ENCODE results near the gene KIAA0825. TPM values are rescaled to one million over a fixed set of nuclear protein-coding genes. Genes with fewer than 3 reads are reported as not detected.

KIAA0825 gene
- total RNA-seq, 1 donor from 2014 or later: 5.0 TPM

DNA sequence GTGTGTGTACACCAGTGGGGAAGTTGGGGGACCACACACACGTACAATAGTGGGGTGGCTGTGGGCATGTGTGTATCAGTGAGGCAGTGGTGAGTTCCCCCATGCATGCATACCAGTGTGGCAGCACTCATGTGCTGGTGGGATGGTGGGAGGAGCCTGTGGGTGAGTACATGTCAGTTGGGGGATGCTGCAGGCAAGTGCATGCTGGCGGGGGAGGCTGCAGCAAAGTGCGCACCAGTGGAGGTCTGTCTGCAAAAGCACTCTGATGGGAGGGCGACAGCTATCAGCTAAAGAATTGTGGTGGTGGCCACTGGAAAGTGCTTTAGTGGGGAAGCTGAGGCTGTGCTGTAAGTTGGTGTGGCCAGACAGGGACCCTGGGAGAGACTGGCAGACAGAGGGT is 418.8 kb downstream of the KIAA0825 start:
- no peak overlapping the region for H3K4me3 Mint-ChIP-seq (ENCODE audit: unreplicated experiment)
- H3K36me3 Mint-ChIP-seq (ENCODE audit: unreplicated experiment): no peaks in the 10 kb centered on the region
- no peaks in the 10 kb centered on the region for H3K27me3 Mint-ChIP-seq (ENCODE audit: unreplicated experiment)
- no peak for DNase-seq (ENCODE audit: extremely low spot score, unreplicated experiment)
- H3K9me3 Mint-ChIP-seq (ENCODE audit: unreplicated experiment): no peaks in the 10 kb centered on the region
- H3K27ac Mint-ChIP-seq (ENCODE audit: unreplicated experiment): no peak overlapping the region
- no peaks in the 10 kb centered on the region for H3K4me1 Mint-ChIP-seq (ENCODE audit: unreplicated experiment)
- TF ChIP-seq, protein P1, sequence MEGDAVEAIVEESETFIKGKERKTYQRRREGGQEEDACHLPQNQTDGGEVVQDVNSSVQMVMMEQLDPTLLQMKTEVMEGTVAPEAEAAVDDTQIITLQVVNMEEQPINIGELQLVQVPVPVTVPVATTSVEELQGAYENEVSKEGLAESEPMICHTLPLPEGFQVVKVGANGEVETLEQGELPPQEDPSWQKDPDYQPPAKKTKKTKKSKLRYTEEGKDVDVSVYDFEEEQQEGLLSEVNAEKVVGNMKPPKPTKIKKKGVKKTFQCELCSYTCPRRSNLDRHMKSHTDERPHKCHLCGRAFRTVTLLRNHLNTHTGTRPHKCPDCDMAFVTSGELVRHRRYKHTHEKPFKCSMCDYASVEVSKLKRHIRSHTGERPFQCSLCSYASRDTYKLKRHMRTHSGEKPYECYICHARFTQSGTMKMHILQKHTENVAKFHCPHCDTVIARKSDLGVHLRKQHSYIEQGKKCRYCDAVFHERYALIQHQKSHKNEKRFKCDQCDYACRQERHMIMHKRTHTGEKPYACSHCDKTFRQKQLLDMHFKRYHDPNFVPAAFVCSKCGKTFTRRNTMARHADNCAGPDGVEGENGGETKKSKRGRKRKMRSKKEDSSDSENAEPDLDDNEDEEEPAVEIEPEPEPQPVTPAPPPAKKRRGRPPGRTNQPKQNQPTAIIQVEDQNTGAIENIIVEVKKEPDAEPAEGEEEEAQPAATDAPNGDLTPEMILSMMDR (IDR thresholded peaks at IDR 0.05): no peak

DNA sequence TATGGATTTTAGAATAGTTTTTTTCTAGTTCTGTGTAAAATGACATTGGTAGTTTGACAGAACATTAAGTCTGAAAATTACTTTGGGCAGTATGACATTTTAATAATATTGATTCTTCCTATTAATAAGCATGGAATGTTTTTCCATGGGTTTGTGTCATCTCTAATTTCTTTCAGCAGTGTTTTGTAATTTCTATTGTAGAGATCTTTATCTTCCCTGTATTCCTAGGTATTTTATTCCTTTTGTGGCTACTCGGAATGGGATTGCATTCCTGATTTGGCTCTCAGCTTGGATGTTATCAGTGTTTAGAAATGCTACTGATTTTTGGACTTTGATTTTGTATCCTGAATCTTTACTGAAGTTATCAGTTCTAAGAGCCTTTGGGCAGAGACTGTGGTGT is 420.4 kb downstream of the KIAA0825 start:
- H3K4me3 Mint-ChIP-seq (ENCODE audit: unreplicated experiment): no peak overlapping the region
- no peaks in the 10 kb centered on the region for H3K36me3 Mint-ChIP-seq (ENCODE audit: unreplicated experiment)
- no peaks in the 10 kb centered on the region for H3K27me3 Mint-ChIP-seq (ENCODE audit: unreplicated experiment)
- no peaks in the 10 kb centered on the region for H3K4me1 Mint-ChIP-seq (ENCODE audit: unreplicated experiment)
- H3K9me3 Mint-ChIP-seq (ENCODE audit: unreplicated experiment): no peaks in the 10 kb centered on the region
- no peak for DNase-seq (ENCODE audit: extremely low spot score, unreplicated experiment)
- H3K27ac Mint-ChIP-seq (ENCODE audit: unreplicated experiment): no peak overlapping the region
- TF ChIP-seq, protein P1 (IDR thresholded peaks at IDR 0.05): no peak

DNA sequence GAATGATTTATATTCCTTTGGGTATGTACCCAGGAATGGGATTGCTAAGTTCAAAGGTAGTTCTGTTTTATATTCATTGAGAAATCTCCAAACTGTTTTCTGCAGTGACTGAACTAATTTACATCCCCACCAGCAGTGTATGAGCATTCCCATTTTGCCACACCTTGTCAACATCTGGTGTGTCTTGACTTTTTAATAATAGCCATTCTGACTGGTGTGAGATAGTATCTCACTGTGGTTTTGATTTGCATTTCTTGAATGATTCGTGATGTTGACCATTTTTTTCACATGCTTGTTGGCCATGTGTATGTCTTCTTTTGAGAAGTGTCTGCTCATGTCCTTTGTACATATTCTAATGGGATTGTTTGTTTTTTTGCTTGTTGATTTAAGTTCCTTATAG is 421.5 kb downstream of the KIAA0825 start:
- Mint-ChIP-seq H3K9me3 (ENCODE audit: unreplicated experiment) (no peaks in the 10 kb centered on the region), H3K4me3 (ENCODE audit: unreplicated experiment) (no peak overlapping the region), H3K27ac (ENCODE audit: unreplicated experiment) (no peak overlapping the region), H3K4me1 (ENCODE audit: unreplicated experiment) (no peaks in the 10 kb centered on the region), H3K36me3 (ENCODE audit: unreplicated experiment) (no peaks in the 10 kb centered on the region), H3K27me3 (ENCODE audit: unreplicated experiment) (no peaks in the 10 kb centered on the region)
- DNase-seq (ENCODE audit: extremely low spot score, unreplicated experiment): no peak
- TF ChIP-seq, protein P1 (IDR thresholded peaks at IDR 0.05): no peak

DNA sequence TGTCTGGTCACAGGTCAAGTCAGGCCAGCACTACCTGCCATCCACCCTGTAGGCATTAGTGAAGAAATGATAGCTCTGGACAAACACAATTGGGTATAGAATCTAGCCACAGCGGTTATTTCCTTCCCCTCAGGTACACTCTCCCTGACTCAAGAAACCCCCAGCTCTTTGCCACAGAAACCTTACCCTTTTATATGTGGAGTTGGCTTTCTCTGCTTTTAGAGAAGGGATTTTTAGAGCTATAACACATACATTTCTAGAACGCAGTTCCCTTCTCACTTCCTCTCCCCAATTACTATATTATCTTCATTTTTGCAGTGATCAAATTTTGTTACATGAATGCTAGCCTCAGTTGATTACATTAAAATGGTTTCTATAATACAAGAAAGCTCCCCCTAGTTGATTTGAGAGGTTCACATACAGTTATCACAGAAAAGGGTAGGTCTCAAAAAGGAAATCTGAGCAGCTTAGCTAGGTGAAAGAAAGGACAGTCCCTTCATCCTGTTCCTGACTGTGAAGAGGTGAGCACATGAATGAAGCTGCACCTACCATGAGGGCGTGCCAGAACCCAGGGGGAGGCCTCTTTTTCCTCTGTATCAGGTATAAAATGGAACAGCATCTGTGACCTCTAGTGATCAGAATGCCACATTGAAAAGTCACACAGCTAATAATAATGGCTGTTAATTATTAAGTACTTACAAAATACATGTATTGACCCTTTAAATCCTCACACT is 425.6 kb downstream of the KIAA0825 start:
- H3K36me3 Mint-ChIP-seq (ENCODE audit: unreplicated experiment): no peaks in the 10 kb centered on the region
- no peak overlapping the region for H3K4me3 Mint-ChIP-seq (ENCODE audit: unreplicated experiment)
- TF ChIP-seq, protein P1 (IDR thresholded peaks at IDR 0.05): no peak
- no peak for DNase-seq (ENCODE audit: extremely low spot score, unreplicated experiment)
- H3K27ac Mint-ChIP-seq (ENCODE audit: unreplicated experiment): no peak overlapping the region
- H3K27me3 Mint-ChIP-seq (ENCODE audit: unreplicated experiment): no peaks in the 10 kb centered on the region
- peaks cover 10% of the 10 kb centered on the region for H3K9me3 Mint-ChIP-seq (ENCODE audit: unreplicated experiment)
- H3K4me1 Mint-ChIP-seq (ENCODE audit: unreplicated experiment): no peaks in the 10 kb centered on the region

DNA sequence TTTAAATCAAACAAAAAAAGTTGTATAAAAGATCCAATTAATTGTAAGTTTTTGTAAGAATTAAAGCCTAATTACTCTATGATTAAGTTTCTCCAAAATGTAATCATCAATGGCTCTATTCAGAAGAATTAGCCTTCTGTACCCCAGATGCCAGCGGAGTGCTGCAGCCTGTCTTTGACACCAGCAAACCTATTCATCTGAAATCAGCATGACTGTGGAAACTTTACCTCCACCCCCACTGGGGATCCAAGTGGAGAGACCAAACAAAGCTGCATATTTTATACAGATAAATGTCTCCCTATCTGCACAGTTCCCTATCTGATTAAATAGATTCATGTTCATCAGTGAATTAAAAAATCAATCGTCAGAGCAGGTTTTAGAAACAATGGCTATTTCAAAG is 426.8 kb downstream of the KIAA0825 start:
- Mint-ChIP-seq H3K27me3 (ENCODE audit: unreplicated experiment) (no peaks in the 10 kb centered on the region), H3K36me3 (ENCODE audit: unreplicated experiment) (no peaks in the 10 kb centered on the region), H3K27ac (ENCODE audit: unreplicated experiment) (no peak overlapping the region), H3K9me3 (ENCODE audit: unreplicated experiment) (peaks cover 10% of the 10 kb centered on the region), H3K4me1 (ENCODE audit: unreplicated experiment) (no peaks in the 10 kb centered on the region), H3K4me3 (ENCODE audit: unreplicated experiment) (no peak overlapping the region)
- no peak for DNase-seq (ENCODE audit: extremely low spot score, unreplicated experiment)
- TF ChIP-seq, protein P1 (IDR thresholded peaks at IDR 0.05): no peak

Data from osteocyte (in vitro differentiated cells).